ENCODE data around the gene ELP2.
"Not testable (repeated sequence)": the region's sequence is repeated elsewhere in the genome, so short reads cannot be mapped to it uniquely, and the experiment has no call there.

ELP2 gene

GRCh38 chr18:36114738-36115137, 15.0 kb upstream of the ELP2 start:
- H3K27ac ChIP-seq (ENCODE audit: low read depth, low read length), result no peak overlapping the region
- no peak overlapping the region for H3K9ac ChIP-seq (ENCODE audit: low read length in 5 of 5)
- no peaks in the 10 kb centered on the region for H3K9me3 ChIP-seq (ENCODE audit: control insufficient read depth in 5 of 5, low read length in 5 of 5)
- peaks cover 27 to 63% (median 50%) of the 10 kb centered on the region in 5 donors for H3K36me3 ChIP-seq (ENCODE audit: control insufficient read depth in 5 of 5, insufficient read depth in 5 of 5, low read length in 5 of 5)
- H3K27me3 ChIP-seq (ENCODE audit: control insufficient read depth in 5 of 5, insufficient read depth in 4 of 5, low read length in 5 of 5), result no peaks in the 10 kb centered on the region
- H3K4me1 ChIP-seq (ENCODE audit: control insufficient read depth in 5 of 5, insufficient read depth in 5 of 5, low read length in 5 of 5), result peaks cover 0 to 8% (median 0%) of the 10 kb centered on the region in 5 donors
- no peak overlapping the region for H3K4me3 ChIP-seq (ENCODE audit: low read depth in 1 of 5, low read length in 5 of 5)

GRCh38 chr18:36116771-36117170, 12.9 kb upstream of the ELP2 start:
- not testable (repeated sequence) for H3K27me3 ChIP-seq (ENCODE audit: control insufficient read depth in 5 of 5, insufficient read depth in 4 of 5, low read length in 5 of 5); H3K9ac ChIP-seq (ENCODE audit: low read length in 5 of 5); H3K4me1 ChIP-seq (ENCODE audit: control insufficient read depth in 5 of 5, insufficient read depth in 5 of 5, low read length in 5 of 5); H3K9me3 ChIP-seq (ENCODE audit: control insufficient read depth in 5 of 5, low read length in 5 of 5); H3K4me3 ChIP-seq (ENCODE audit: low read depth in 1 of 5, low read length in 5 of 5); H3K27ac ChIP-seq (ENCODE audit: low read depth, low read length)
- peaks cover 30 to 64% (median 46%) of the 10 kb centered on the region in 5 donors for H3K36me3 ChIP-seq (ENCODE audit: control insufficient read depth in 5 of 5, insufficient read depth in 5 of 5, low read length in 5 of 5)

- Histone ChIP-seq H3K27me3 (ENCODE audit: control insufficient read depth in 5 of 5, insufficient read depth in 4 of 5, low read length in 5 of 5) (no peaks in the 10 kb centered on the region), H3K27ac (ENCODE audit: low read depth, low read length) (no peak overlapping the region), H3K4me1 (ENCODE audit: control insufficient read depth in 5 of 5, insufficient read depth in 5 of 5, low read length in 5 of 5) (no peaks in the 10 kb centered on the region), H3K4me3 (ENCODE audit: low read depth in 1 of 5, low read length in 5 of 5) (no peak overlapping the region), H3K9ac (ENCODE audit: low read length in 5 of 5) (no peak overlapping the region), H3K36me3 (ENCODE audit: control insufficient read depth in 5 of 5, insufficient read depth in 5 of 5, low read length in 5 of 5) (peaks cover 30 to 60% (median 47%) of the 10 kb centered on the region in 5 donors), H3K9me3 (ENCODE audit: control insufficient read depth in 5 of 5, low read length in 5 of 5) (no peaks in the 10 kb centered on the region)
Measured at GRCh38 chr18:36120297-36120696, 9.4 kb upstream of the ELP2 start.

GRCh38 chr18:36124841-36125240, 4.9 kb upstream of the ELP2 start:
- H3K4me1 ChIP-seq (ENCODE audit: control insufficient read depth in 5 of 5, insufficient read depth in 5 of 5, low read length in 5 of 5), result peaks cover 3 to 17% (median 12%) of the 10 kb centered on the region in 5 donors
- no peaks in the 10 kb centered on the region for H3K27me3 ChIP-seq (ENCODE audit: control insufficient read depth in 5 of 5, insufficient read depth in 4 of 5, low read length in 5 of 5)
- H3K27ac ChIP-seq (ENCODE audit: low read depth, low read length), result no peak overlapping the region
- H3K9me3 ChIP-seq (ENCODE audit: control insufficient read depth in 5 of 5, low read length in 5 of 5), result no peaks in the 10 kb centered on the region
- peaks cover 22 to 48% (median 36%) of the 10 kb centered on the region in 5 donors for H3K36me3 ChIP-seq (ENCODE audit: control insufficient read depth in 5 of 5, insufficient read depth in 5 of 5, low read length in 5 of 5)
- H3K4me3 ChIP-seq (ENCODE audit: low read depth in 1 of 5, low read length in 5 of 5), result no peak overlapping the region
- H3K9ac ChIP-seq (ENCODE audit: low read length in 5 of 5), result no peak overlapping the region

- Histone ChIP-seq H3K4me1 (ENCODE audit: control insufficient read depth in 5 of 5, insufficient read depth in 5 of 5, low read length in 5 of 5) (peaks cover 9 to 35% (median 27%) of the 10 kb centered on the region in 5 donors), H3K4me3 (ENCODE audit: low read depth in 1 of 5, low read length in 5 of 5) (no peak overlapping the region), H3K27me3 (ENCODE audit: control insufficient read depth in 5 of 5, insufficient read depth in 4 of 5, low read length in 5 of 5) (no peaks in the 10 kb centered on the region), H3K9ac (ENCODE audit: low read length in 5 of 5) (no peak overlapping the region), H3K9me3 (ENCODE audit: control insufficient read depth in 5 of 5, low read length in 5 of 5) (no peaks in the 10 kb centered on the region), H3K27ac (ENCODE audit: low read depth, low read length) (no peak overlapping the region), H3K36me3 (ENCODE audit: control insufficient read depth in 5 of 5, insufficient read depth in 5 of 5, low read length in 5 of 5) (peaks cover 13 to 33% (median 27%) of the 10 kb centered on the region in 5 donors)
Measured at GRCh38 chr18:36126668-36127067, 3.0 kb upstream of the ELP2 start.

GRCh38 chr18:36127836-36128529, 1.7 kb upstream of the ELP2 start:
- Histone ChIP-seq H3K27me3 (ENCODE audit: control insufficient read depth in 5 of 5, insufficient read depth in 4 of 5, low read length in 5 of 5) (no peaks in the 10 kb centered on the region), H3K27ac (ENCODE audit: low read depth, low read length) (no peak overlapping the region), H3K9ac (ENCODE audit: low read length in 5 of 5) (peak overlapping the region in 2 of 5 donors; percentile 68 to 92), H3K9me3 (ENCODE audit: control insufficient read depth in 5 of 5, low read length in 5 of 5) (no peaks in the 10 kb centered on the region), H3K36me3 (ENCODE audit: control insufficient read depth in 5 of 5, insufficient read depth in 5 of 5, low read length in 5 of 5) (peaks cover 5 to 20% (median 14%) of the 10 kb centered on the region in 5 donors), H3K4me1 (ENCODE audit: control insufficient read depth in 5 of 5, insufficient read depth in 5 of 5, low read length in 5 of 5) (peaks cover 12 to 46% (median 38%) of the 10 kb centered on the region in 5 donors), H3K4me3 (ENCODE audit: low read depth in 1 of 5, low read length in 5 of 5) (peak overlapping the region; percentile 76 to 99 (median 98))

- Histone ChIP-seq H3K36me3 (ENCODE audit: control insufficient read depth in 5 of 5, insufficient read depth in 5 of 5, low read length in 5 of 5) (peaks cover 5 to 20% (median 12%) of the 10 kb centered on the region in 5 donors), H3K4me1 (ENCODE audit: control insufficient read depth in 5 of 5, insufficient read depth in 5 of 5, low read length in 5 of 5) (peaks cover 12 to 46% (median 38%) of the 10 kb centered on the region in 5 donors), H3K27me3 (ENCODE audit: control insufficient read depth in 5 of 5, insufficient read depth in 4 of 5, low read length in 5 of 5) (no peaks in the 10 kb centered on the region), H3K27ac (ENCODE audit: low read depth, low read length) (peak overlapping the region; percentile 97), H3K9me3 (ENCODE audit: control insufficient read depth in 5 of 5, low read length in 5 of 5) (no peaks in the 10 kb centered on the region), H3K9ac (ENCODE audit: low read length in 5 of 5) (peak overlapping the region in 4 of 5 donors; percentile 74 to 98 (median 94)), H3K4me3 (ENCODE audit: low read depth in 1 of 5, low read length in 5 of 5) (peak overlapping the region; percentile 76 to 99 (median 98))
Measured at GRCh38 chr18:36128530-36128870, 1.2 kb upstream of the ELP2 start.

- H3K4me1 ChIP-seq (ENCODE audit: control insufficient read depth in 5 of 5, insufficient read depth in 5 of 5, low read length in 5 of 5), result peaks cover 12 to 46% (median 38%) of the 10 kb centered on the region in 5 donors
- H3K4me3 ChIP-seq (ENCODE audit: low read depth in 1 of 5, low read length in 5 of 5), result peak overlapping the region; percentile 76 to 99 (median 98)
- peaks cover 3 to 18% (median 11%) of the 10 kb centered on the region in 5 donors for H3K36me3 ChIP-seq (ENCODE audit: control insufficient read depth in 5 of 5, insufficient read depth in 5 of 5, low read length in 5 of 5)
- H3K9me3 ChIP-seq (ENCODE audit: control insufficient read depth in 5 of 5, low read length in 5 of 5), result no peaks in the 10 kb centered on the region
- no peaks in the 10 kb centered on the region for H3K27me3 ChIP-seq (ENCODE audit: control insufficient read depth in 5 of 5, insufficient read depth in 4 of 5, low read length in 5 of 5)
- peak overlapping the region; percentile 97 for H3K27ac ChIP-seq (ENCODE audit: low read depth, low read length)
- peak overlapping the region in 4 of 5 donors; percentile 74 to 98 (median 94) for H3K9ac ChIP-seq (ENCODE audit: low read length in 5 of 5)
Measured at GRCh38 chr18:36128907-36129299, 796 bp upstream of the ELP2 start.

- peak overlapping the region; percentile 97 for H3K27ac ChIP-seq (ENCODE audit: low read depth, low read length)
Measured at GRCh38 chr18:36130039-36130831, 536 bp downstream of the ELP2 start.

More at GRCh38 chr18:36130039-36130831, 536 bp downstream of the ELP2 start:
- peaks cover 12 to 46% (median 38%) of the 10 kb centered on the region in 5 donors for H3K4me1 ChIP-seq (ENCODE audit: control insufficient read depth in 5 of 5, insufficient read depth in 5 of 5, low read length in 5 of 5)
- peaks cover 2 to 18% (median 6%) of the 10 kb centered on the region in 5 donors for H3K36me3 ChIP-seq (ENCODE audit: control insufficient read depth in 5 of 5, insufficient read depth in 5 of 5, low read length in 5 of 5)
- no peaks in the 10 kb centered on the region for H3K27me3 ChIP-seq (ENCODE audit: control insufficient read depth in 5 of 5, insufficient read depth in 4 of 5, low read length in 5 of 5)
- H3K9ac ChIP-seq (ENCODE audit: low read length in 5 of 5), result peak overlapping the region; percentile 92 to 98 (median 97)
- H3K4me3 ChIP-seq (ENCODE audit: low read depth in 1 of 5, low read length in 5 of 5), result peak overlapping the region; percentile 90 to 99 (median 98)
- H3K9me3 ChIP-seq (ENCODE audit: control insufficient read depth in 5 of 5, low read length in 5 of 5), result no peaks in the 10 kb centered on the region

All from subcutaneous abdominal adipose tissue (tissue), 5 donors.